Measurements from ENCODE around the gene SNTA1. TPM values are rescaled to one million over a fixed set of nuclear protein-coding genes. Genes with fewer than 3 reads are reported as not detected.
"Not testable (repeated sequence)": the region's sequence is repeated elsewhere in the genome, so short reads cannot be mapped to it uniquely, and the experiment has no call there.

Gene SNTA1
- total RNA-seq, 1 donor from 2014 or later, result 28.9 TPM

DNA sequence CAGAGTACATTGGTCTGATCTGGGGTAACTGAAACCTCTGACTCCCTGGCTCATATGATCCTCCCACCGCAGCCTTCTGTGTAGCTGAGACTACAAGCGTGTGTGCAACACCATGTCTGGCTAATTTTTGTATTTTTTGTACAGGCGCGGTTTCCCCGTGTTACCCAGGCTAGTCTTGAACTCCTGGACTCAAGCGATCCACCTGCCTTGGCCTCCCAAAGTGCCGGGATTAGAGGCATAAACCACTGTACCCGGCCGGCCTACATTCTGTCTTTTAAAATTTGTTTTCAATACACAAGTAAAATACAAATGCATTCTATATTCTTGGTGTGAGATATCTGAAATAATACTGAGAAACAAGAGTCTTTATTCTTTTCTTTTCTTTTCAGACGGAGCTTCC lies 44.6 kb upstream of the SNTA1 start:
- Mint-ChIP-seq H3K4me3 (ENCODE audit: unreplicated experiment) (no peak overlapping the region), H3K27me3 (ENCODE audit: unreplicated experiment) (no peaks in the 10 kb centered on the region), H3K36me3 (ENCODE audit: unreplicated experiment) (no peaks in the 10 kb centered on the region), H3K27ac (ENCODE audit: unreplicated experiment) (peak overlapping the region; percentile 67), H3K9me3 (ENCODE audit: unreplicated experiment) (no peaks in the 10 kb centered on the region), H3K4me1 (ENCODE audit: unreplicated experiment) (peaks cover 11% of the 10 kb centered on the region)
- TF ChIP-seq, protein P1, sequence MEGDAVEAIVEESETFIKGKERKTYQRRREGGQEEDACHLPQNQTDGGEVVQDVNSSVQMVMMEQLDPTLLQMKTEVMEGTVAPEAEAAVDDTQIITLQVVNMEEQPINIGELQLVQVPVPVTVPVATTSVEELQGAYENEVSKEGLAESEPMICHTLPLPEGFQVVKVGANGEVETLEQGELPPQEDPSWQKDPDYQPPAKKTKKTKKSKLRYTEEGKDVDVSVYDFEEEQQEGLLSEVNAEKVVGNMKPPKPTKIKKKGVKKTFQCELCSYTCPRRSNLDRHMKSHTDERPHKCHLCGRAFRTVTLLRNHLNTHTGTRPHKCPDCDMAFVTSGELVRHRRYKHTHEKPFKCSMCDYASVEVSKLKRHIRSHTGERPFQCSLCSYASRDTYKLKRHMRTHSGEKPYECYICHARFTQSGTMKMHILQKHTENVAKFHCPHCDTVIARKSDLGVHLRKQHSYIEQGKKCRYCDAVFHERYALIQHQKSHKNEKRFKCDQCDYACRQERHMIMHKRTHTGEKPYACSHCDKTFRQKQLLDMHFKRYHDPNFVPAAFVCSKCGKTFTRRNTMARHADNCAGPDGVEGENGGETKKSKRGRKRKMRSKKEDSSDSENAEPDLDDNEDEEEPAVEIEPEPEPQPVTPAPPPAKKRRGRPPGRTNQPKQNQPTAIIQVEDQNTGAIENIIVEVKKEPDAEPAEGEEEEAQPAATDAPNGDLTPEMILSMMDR (IDR thresholded peaks at IDR 0.05), result no peak
- no peak for DNase-seq (ENCODE audit: extremely low spot score, unreplicated experiment)

DNA sequence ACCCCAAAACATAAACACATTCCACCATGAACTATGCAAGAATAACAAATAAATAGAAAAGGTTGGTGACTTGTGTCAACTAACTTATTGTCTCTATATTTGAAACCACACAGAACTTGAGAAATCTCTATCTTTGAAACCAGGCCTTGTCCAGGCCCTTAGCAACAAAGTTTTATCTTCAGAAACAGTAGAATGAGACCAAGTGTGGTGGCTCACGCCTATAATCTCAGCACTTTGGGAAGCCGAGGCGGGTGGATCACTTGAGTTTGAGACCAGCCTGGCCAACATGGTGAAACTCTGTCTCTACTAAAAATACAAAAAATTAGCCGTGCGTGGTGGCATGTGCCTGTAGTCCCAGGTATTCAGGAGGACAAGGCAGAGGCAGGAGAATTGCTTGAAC lies 39.6 kb upstream of the SNTA1 start:
- not testable (repeated sequence) for H3K27ac Mint-ChIP-seq (ENCODE audit: unreplicated experiment); H3K4me3 Mint-ChIP-seq (ENCODE audit: unreplicated experiment); H3K27me3 Mint-ChIP-seq (ENCODE audit: unreplicated experiment); H3K9me3 Mint-ChIP-seq (ENCODE audit: unreplicated experiment); H3K4me1 Mint-ChIP-seq (ENCODE audit: unreplicated experiment); DNase-seq (ENCODE audit: extremely low spot score, unreplicated experiment); H3K36me3 Mint-ChIP-seq (ENCODE audit: unreplicated experiment)

DNA sequence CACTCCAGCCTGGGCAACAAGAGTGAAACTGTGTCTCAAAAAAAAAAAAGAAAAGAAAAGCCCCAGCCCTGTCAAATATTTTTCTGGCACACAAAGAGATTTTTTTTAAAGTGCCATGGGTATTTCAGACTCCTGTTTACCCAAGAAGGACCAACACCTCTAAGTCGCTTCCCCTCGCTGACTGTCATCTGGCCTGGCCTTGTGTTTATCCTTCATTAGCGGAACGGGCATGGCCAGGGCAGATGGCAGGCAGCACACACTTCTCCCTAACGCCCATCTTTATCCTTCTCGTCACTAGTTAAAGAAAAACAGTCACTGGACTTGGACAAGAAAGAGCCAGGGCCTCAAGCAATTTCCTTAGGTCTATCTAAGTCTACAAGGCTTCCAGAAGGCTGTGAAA lies 39.0 kb upstream of the SNTA1 start:
- no peaks in the 10 kb centered on the region for H3K9me3 Mint-ChIP-seq (ENCODE audit: unreplicated experiment)
- H3K36me3 Mint-ChIP-seq (ENCODE audit: unreplicated experiment), result no peaks in the 10 kb centered on the region
- H3K27me3 Mint-ChIP-seq (ENCODE audit: unreplicated experiment), result no peaks in the 10 kb centered on the region
- no peaks in the 10 kb centered on the region for H3K4me1 Mint-ChIP-seq (ENCODE audit: unreplicated experiment)
- no peak for DNase-seq (ENCODE audit: extremely low spot score, unreplicated experiment)
- TF ChIP-seq, protein P1 (IDR thresholded peaks at IDR 0.05), result no peak
- no peak overlapping the region for H3K27ac Mint-ChIP-seq (ENCODE audit: unreplicated experiment)
- no peak overlapping the region for H3K4me3 Mint-ChIP-seq (ENCODE audit: unreplicated experiment)

DNA sequence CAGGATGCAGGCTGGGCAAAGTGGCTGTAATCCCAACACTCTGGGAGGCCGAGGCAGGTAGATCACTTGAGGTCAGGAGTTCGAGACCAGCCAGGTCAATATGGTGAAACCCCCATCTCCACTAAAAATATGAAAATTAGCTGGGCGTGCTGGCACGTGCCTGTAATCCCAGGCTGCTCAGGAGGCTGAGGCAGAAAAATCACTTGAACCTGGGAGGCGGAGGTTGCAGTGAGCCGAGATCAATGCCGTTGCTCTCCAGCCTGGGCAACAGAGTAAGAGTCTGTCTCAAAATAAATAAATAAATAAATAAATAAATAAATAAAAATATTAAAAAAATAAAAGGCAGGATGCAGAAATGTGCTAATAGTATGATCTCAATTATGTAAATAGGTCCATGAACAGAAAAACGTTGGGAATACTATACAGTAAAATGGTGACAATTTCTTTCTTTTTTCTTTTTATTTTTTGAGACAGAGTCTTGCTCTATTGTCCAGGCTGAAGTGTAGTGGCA lies 37.9 kb upstream of the SNTA1 start:
- Mint-ChIP-seq H3K9me3 (ENCODE audit: unreplicated experiment) (no peaks in the 10 kb centered on the region), H3K4me1 (ENCODE audit: unreplicated experiment) (no peaks in the 10 kb centered on the region), H3K4me3 (ENCODE audit: unreplicated experiment) (no peak overlapping the region), H3K27me3 (ENCODE audit: unreplicated experiment) (no peaks in the 10 kb centered on the region), H3K36me3 (ENCODE audit: unreplicated experiment) (no peaks in the 10 kb centered on the region), H3K27ac (ENCODE audit: unreplicated experiment) (no peak overlapping the region)
- TF ChIP-seq, protein P1 (IDR thresholded peaks at IDR 0.05), result no peak
- no peak for DNase-seq (ENCODE audit: extremely low spot score, unreplicated experiment)

DNA sequence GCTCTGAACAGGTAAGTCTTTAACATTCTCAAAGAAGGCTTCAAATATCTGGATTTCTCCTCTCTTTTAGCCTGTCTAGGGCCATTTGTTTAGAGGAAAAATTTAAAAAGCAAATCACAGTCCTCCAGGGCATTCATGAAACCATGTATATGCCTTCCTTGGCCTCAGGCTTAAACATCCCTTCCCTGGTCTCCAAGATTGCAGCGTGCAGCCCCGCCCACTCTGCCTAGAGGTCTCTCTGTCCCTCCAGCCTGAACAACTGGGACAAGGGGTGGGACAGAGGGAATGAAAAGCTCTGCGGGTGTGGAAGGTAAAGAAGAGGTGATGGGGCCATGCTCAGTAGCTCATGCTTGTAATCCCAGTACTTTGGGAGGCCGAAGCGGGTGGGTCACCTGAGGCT lies 36.5 kb upstream of the SNTA1 start:
- H3K27ac Mint-ChIP-seq (ENCODE audit: unreplicated experiment), result no peak overlapping the region
- H3K27me3 Mint-ChIP-seq (ENCODE audit: unreplicated experiment), result peaks cover 5% of the 10 kb centered on the region
- TF ChIP-seq, protein P1 (IDR thresholded peaks at IDR 0.05), result no peak
- H3K4me3 Mint-ChIP-seq (ENCODE audit: unreplicated experiment), result no peak overlapping the region
- no peaks in the 10 kb centered on the region for H3K4me1 Mint-ChIP-seq (ENCODE audit: unreplicated experiment)
- no peaks in the 10 kb centered on the region for H3K9me3 Mint-ChIP-seq (ENCODE audit: unreplicated experiment)
- no peak for DNase-seq (ENCODE audit: extremely low spot score, unreplicated experiment)
- no peaks in the 10 kb centered on the region for H3K36me3 Mint-ChIP-seq (ENCODE audit: unreplicated experiment)
